Stomach (tissue), 9 donors: ENCODE data around the gene CLTCL1. TPM values are rescaled to one million over a fixed set of nuclear protein-coding genes. Genes with fewer than 3 reads are reported as not detected.

ENCODE experiments used
- DNase-seq, 2 donors: peaks; one replicate each; pipeline versions ENCODE4 v3.0.0 to v3.0.0-alpha.2; 2013 to 2019
- H3K27ac ChIP-seq, 5 donors: fragments of 200-600 bp in 4 of 5; sonication (generic) in 4 of 5; one replicate each; pipeline ENCODE4 v1.5.1; 2013 to 2019; ENCODE audit warnings: mild to moderate bottlenecking in 1 of 5, moderate library complexity in 1 of 5
- H3K27me3 ChIP-seq, 3 donors: fragments of 200-600 bp; sonication (generic); one replicate each; pipeline ENCODE4 v1.5.1; 2017 to 2019; ENCODE audit warnings: mixed run types in 1 of 3
- H3K36me3 ChIP-seq, 4 donors: fragments of 200-600 bp; sonication (generic); 1 replicate in 3 of 4; 2 replicates in 1 of 4; pipeline ENCODE4 v1.5.1; 2016 to 2019
- H3K4me1 ChIP-seq, 4 donors: fragments of 200-600 bp; sonication (generic); one replicate each; pipeline ENCODE4 v1.5.1; 2016 to 2019
- H3K4me3 ChIP-seq, 4 donors: fragments of 200-600 bp; sonication (generic) in 3 of 4; one replicate each; pipeline ENCODE4 v1.5.1; 2016 to 2019; ENCODE audit warnings: mild to moderate bottlenecking in 1 of 4
- H3K9me3 ChIP-seq, 4 donors: fragments of 200-600 bp; sonication (generic); one replicate each; pipeline ENCODE4 v1.5.1; 2016 to 2019
- EP300 ChIP-seq: sonication (generic); formaldehyde crosslinking; IDR thresholded peaks from one replicate; pipeline ENCODE4 v1.6.1; 2017; ENCODE audit warnings: antibody characterized with exemption
- POLR2A ChIP-seq, 4 donors: fragments of 450-650 bp; IDR thresholded peaks; one replicate each; pipeline ENCODE4 v1.6.1; 2016; ENCODE audit warnings: antibody characterized with exemption in 4 of 4, control low read depth in 2 of 4, mild to moderate bottlenecking in 1 of 4, moderate library complexity in 1 of 4
- POLR2AphosphoS5 ChIP-seq, 3 donors: sonication (generic); formaldehyde crosslinking; IDR thresholded peaks; one replicate each; pipeline ENCODE4 v1.6.1; 2016; ENCODE audit warnings: antibody characterized with exemption in 3 of 3
- WGBS, 5 donors: extraction: QIAGEN DNeasy Blood & Tissue Kit in 3 of 5; methylation state at CpG; one replicate each; pipeline versions ENCODE4 v1.1.5 to v1.1.7; 2013 to 2018; 5-methylcytosine and 5-hydroxymethylcytosine counted together
- intact Hi-C: fragments of 100-400 bp; cut with DNase I; formaldehyde crosslinking; loops from one replicate; pipeline ENCODE4 v1.15.1; 2023; ENCODE audit warnings: low total_unique reads
- polyA plus RNA-seq, 3 donors: library from polyadenylated mRNA; stranded (reverse); fragments of 200-250 nt; gene quantifications; one replicate each; pipeline ENCODE4 v1.2.3, GENCODE V29; 2013
- total RNA-seq, 5 donors: library from RNA; depleted of rRNA; stranded (reverse); fragments of >200 nt; gene quantifications; one replicate each; pipeline versions ENCODE4 v1.1.0 to v1.2.3, GENCODE V29; 2014 to 2016
- TF ChIP-seq, protein P1 (sequence below), 7 experiments: fragments of 450-650 bp in 4 of 7; fragments of 200-600 bp in 3 of 7; sonication (generic) in 3 of 7; IDR thresholded peaks; one replicate each; pipeline ENCODE4 v1.5.1; 2016 to 2019; ENCODE audit warnings: antibody characterized with exemption in 7 of 7, control low read depth in 2 of 7, mild to moderate bottlenecking in 1 of 7
- donor health status: healthy with polysubstance abuse.
- donor health status: Bipolar disorder and iron deficiency.
- donor health status: healthy.

Gene CLTCL1
- total and polyA plus RNA-seq, 8 donors = 3.0 to 10.1 (median 4.7) TPM

DNA sequence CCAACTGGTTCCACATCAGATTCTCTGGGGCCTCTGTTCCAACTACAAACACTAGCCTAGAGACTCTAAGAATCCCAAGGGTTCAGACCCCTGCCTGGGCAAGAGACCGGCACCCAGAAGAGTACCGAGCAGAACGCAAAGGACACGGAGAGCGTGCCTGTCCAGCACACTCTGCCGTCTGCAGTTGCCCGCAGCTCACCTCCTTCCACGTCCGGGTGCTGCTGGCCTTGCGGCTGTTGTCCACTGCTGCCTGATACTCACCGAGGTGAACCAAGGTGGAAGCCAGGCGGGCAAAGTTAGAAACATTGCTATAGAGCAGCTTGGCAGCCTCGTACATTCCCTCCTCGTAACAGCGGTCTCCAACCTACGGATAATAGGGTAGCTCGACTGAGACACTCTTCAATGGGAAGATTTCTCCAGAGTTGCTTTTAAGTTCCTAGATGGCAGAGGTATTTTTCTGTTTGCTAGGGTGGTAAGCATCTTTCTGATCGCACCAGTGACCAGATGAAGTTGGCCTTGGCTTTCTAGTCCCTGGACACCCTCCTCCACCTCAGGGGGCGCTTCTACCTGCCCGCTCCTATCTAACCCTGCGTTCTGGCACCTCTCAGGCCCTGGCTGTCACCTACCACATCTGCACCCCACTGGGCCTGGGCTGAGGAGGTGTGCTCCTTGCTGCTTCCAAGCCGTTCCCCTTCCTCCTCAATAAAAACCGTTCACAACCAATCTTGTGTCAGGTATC is 90.2 kb downstream of the CLTCL1 start:
- no peaks in the 10 kb centered on the region for H3K27me3 ChIP-seq
- DNase-seq = no peak
- no peaks in the 10 kb centered on the region for H3K9me3 ChIP-seq
- no peak overlapping the region for H3K4me3 ChIP-seq
- TF ChIP-seq, protein P1, sequence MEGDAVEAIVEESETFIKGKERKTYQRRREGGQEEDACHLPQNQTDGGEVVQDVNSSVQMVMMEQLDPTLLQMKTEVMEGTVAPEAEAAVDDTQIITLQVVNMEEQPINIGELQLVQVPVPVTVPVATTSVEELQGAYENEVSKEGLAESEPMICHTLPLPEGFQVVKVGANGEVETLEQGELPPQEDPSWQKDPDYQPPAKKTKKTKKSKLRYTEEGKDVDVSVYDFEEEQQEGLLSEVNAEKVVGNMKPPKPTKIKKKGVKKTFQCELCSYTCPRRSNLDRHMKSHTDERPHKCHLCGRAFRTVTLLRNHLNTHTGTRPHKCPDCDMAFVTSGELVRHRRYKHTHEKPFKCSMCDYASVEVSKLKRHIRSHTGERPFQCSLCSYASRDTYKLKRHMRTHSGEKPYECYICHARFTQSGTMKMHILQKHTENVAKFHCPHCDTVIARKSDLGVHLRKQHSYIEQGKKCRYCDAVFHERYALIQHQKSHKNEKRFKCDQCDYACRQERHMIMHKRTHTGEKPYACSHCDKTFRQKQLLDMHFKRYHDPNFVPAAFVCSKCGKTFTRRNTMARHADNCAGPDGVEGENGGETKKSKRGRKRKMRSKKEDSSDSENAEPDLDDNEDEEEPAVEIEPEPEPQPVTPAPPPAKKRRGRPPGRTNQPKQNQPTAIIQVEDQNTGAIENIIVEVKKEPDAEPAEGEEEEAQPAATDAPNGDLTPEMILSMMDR (IDR thresholded peaks at IDR 0.05) = no peak
- no peak for TF ChIP-seq POLR2A (IDR thresholded peaks at IDR 0.05)
- TF ChIP-seq EP300 = no peak
- no peak for TF ChIP-seq POLR2AphosphoS5 (IDR thresholded peaks at IDR 0.05)
- H3K27ac ChIP-seq = no peak overlapping the region
- H3K36me3 ChIP-seq = peaks cover 0 to 35% (median 14%) of the 10 kb centered on the region in 4 donors
- intact Hi-C loops = no loop called here
- WGBS, 5 donors = 93 to 96% (median 94%) methylated on average over 17 to 23 of the region's 23 CpGs
- no peaks in the 10 kb centered on the region for H3K4me1 ChIP-seq

GRCh38 chr22:19199479-19199878 is 92.0 kb downstream of the CLTCL1 start:
- DNase-seq = no peak
- TF ChIP-seq POLR2A (IDR thresholded peaks at IDR 0.05) (no peak), POLR2AphosphoS5 (IDR thresholded peaks at IDR 0.05) (no peak), EP300 (no peak)
- TF ChIP-seq, protein P1 (IDR thresholded peaks at IDR 0.05) = no peak
- no peak overlapping the region for H3K27ac ChIP-seq
- H3K4me1 ChIP-seq = no peaks in the 10 kb centered on the region
- H3K36me3 ChIP-seq = peaks cover 0 to 42% (median 24%) of the 10 kb centered on the region in 4 donors
- 88 to 92% (median 90%) methylated on average over 8 of the region's 8 CpGs for WGBS, 5 donors
- H3K9me3 ChIP-seq = no peaks in the 10 kb centered on the region
- H3K27me3 ChIP-seq = no peaks in the 10 kb centered on the region
- no peak overlapping the region for H3K4me3 ChIP-seq
- intact Hi-C loops = no loop called here

DNA sequence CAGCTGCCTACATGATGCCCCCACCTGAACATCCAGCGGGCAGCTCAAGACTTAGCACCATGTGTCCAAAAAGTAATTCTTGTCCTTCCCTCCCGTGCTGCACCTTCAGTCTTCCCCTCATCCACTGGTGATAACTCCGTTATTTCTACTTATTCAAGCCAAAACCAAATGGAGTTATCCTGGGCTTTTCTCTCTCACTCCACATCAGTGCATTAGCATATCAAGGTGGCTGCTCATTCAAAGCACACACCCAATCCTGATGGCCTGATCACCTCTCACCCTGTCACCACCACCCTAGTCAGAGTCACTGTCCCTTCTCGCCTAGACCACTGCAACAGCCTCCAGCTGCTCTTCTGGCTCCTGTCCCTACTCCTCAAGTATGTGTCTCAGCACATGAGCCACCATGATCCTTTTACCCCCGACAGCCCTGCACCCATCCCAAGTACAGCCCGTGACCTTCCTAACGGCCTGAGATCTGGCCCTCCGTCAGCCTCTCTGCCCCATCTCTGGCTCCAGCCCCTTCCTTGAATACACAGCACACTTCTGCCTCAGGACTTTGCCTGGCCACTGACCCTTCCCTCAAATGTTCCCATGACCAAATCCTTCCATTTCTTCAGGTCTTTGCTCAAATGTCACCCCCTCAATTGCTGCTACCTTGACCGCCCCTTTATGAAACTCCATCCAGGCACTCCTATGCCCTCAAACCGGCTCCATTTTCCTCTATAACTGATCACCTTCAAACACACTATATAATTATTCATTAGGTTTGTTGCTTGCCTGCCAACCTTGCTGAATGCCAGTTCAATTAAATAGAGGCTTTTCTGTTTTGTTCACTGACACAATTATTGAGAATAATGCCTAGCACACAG is 93.3 kb downstream of the CLTCL1 start:
- TF ChIP-seq EP300 (no peak), POLR2AphosphoS5 (IDR thresholded peaks at IDR 0.05) (no peak), POLR2A (IDR thresholded peaks at IDR 0.05) (no peak)
- TF ChIP-seq, protein P1 (IDR thresholded peaks at IDR 0.05) = no peak
- WGBS, 5 donors = 87 to 93% (median 89%) methylated on average over 10 of the region's 10 CpGs
- peaks cover 0 to 51% (median 26%) of the 10 kb centered on the region in 4 donors for H3K36me3 ChIP-seq
- no peak overlapping the region for H3K4me3 ChIP-seq
- no peak for DNase-seq
- intact Hi-C loops = no loop called here
- no peaks in the 10 kb centered on the region for H3K4me1 ChIP-seq
- H3K27me3 ChIP-seq = no peaks in the 10 kb centered on the region
- no peak overlapping the region for H3K27ac ChIP-seq
- no peaks in the 10 kb centered on the region for H3K9me3 ChIP-seq

DNA sequence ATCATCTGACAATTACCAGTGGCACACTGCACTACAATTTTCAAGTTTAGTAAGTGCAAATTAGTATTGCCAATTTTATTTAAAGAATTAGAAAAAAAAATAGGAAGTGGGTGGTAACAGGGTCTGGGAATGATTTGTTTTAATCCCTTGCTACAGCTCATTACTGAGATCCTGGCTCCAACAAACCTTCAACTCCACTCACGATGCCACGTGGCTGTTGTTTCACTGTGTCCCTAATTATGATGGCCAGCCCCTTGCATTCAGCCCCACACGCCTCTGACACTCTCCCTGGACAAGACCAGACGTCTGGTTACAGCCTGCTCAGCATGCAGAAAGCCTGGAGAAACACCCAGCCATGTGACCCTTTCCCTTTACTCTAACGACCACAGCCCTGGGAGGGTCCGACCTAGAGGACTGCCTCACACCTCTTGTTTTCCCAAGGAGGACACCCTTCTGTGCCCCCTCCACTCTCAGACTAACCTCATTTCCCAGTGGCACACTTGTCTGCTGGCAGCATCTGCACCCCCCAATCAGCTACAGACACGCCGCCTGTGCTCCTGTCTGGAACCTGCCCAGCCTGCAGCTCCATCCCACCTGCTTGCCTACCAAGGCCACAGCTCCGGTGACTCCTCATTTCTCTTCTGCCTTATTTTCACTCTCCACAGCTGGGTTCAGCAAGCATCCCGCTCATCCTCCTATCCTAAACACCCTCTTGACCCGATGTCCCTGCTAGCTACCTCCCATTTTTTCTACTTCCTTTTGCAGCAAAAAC is 94.5 kb downstream of the CLTCL1 start:
- WGBS, 5 donors = 76 to 83% (median 81%) methylated on average over 11 of the region's 11 CpGs
- Histone ChIP-seq H3K9me3 (no peaks in the 10 kb centered on the region), H3K27ac (no peak overlapping the region), H3K27me3 (no peaks in the 10 kb centered on the region), H3K36me3 (peaks cover 0 to 61% (median 30%) of the 10 kb centered on the region in 4 donors), H3K4me3 (no peak overlapping the region), H3K4me1 (no peaks in the 10 kb centered on the region)
- TF ChIP-seq, protein P1 (IDR thresholded peaks at IDR 0.05) = no peak
- DNase-seq = no peak
- intact Hi-C loops = no loop called here
